GM18909 (cell line): Measurements from ENCODE around the gene ELFN2.
"Not testable (repeated sequence)": the region's sequence is repeated elsewhere in the genome, so short reads cannot be mapped to it uniquely, and the experiment has no call there.

ENCODE experiments used
- ATAC-seq: cut with Tn5 transposase; IDR thresholded peaks from one replicate; pipeline ENCODE4 v1.9.1; 2021; ENCODE audit warnings: mild to moderate bottlenecking; ENCODE audit not compliant: unreplicated experiment, poor library complexity

The ELFN2 gene

GRCh38 chr22:37343348-37343747 is 83.9 kb downstream of the ELFN2 start:
- no peak for ATAC-seq

GRCh38 chr22:37342065-37342464 is 85.2 kb downstream of the ELFN2 start:
- ATAC-seq: no peak

- no peak for ATAC-seq
These were observed 86.7 kb downstream of the ELFN2 start for GRCh38 chr22:37340331-37341262.

- ATAC-seq: no peak
These were observed 88.6 kb downstream of the ELFN2 start for GRCh38 chr22:37338539-37339246.

- ATAC-seq: no peak
These were observed 89.9 kb downstream of the ELFN2 start for GRCh38 chr22:37337204-37337943.

DNA sequence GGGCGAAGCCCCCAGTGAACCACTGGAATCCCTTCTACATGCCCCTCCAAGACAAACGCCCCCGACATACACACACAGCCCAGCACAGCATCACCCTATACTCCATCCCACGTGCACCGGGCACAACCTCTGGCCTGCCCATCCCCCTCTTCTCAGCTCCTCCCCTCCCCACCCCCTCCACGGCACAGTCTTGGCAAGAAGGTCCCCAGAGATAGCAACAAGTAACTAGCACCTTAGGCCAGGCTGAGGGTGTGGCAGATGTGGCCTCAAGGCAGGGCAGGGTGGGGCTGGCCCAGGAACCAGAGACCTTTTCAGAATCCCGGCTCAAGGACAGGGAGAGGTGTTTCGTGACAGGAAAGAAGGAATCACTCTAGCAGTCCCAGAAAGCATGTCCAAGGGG is 90.7 kb downstream of the ELFN2 start:
- no peak for ATAC-seq

DNA sequence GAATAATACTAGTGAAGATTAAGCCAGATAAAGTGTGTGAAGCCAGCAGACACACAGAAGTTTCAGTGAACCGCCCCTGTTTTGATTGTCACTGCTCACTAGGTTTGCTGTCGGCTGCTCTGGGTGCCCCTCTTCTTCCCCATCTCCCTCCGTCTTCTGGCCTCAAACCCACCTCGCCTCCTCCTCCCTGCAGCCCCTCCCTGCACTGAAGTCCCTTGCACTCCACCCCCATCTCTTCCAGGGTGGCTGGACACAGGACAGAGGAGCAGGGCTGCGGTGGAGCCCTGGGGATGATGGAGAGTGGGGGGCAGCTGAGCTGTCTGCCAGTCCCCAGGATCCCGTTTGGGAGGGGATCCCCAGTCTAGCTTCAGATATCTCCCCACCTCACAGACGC is 91.5 kb downstream of the ELFN2 start:
- no peak for ATAC-seq

DNA sequence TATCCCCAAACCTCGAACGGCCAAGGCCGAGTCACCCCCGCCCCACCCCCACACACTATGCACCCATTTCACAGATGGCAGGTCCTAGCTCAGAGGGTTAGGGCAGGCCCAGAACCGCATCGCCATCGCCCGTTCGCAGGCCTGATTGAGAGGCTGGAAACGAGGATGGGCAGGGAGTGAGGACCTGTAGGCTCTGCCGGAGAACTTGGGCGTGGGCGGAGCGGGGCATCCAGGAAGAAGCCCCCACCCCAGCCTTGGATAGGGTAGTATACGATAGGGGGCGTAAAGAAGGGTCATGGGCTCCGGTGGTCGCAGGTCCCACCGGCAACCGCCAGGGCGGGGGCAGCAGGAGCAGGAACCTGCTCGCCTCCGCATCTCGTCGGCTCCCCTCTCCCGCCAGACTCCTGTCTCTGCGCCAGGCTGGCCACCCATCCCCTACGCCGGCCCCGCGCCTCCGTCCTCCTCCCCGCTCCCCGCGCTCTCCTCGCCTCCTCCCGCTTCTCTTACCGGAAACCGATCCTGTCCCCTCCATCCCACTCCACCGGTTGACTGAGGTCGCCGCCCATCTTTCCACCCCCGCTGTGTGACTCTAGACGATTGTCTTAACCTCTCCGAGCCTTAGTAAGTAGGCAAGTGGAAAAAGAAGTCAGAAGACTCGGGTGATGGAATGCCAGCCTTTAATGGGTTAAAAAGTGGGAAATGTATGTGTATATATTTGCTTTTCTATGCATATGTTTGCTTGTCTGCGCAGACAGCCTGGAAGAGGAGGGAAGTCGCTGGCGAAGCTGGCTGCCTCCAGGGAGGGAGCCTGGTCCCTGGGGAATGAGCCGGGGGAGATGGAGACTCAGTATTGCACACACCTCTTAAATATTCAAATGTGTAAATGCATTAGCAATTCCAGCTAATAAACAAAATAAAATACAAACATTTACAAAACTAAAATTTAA is 92.1 kb downstream of the ELFN2 start:
- ATAC-seq: no peak

DNA sequence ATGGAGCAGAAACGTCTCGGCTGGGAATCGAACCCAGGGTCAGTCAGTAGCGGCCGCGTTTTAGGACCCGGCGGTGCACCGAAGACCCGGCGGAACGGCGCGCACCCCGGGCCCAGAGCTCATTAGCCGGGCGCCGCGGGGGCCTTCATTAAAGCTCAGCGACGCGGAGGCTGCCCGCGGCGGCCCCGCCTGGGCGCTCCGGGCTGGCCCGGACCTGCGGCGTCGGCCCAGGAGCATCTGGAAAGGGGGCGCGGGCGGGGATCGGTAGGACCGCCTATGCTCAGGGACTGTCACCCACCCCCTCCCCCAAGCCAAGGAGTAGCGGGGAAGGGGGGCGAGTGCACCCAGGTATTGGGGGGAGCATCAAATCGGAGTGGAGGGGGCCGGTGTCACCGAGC is 92.8 kb downstream of the ELFN2 start:
- ATAC-seq: no peak

DNA sequence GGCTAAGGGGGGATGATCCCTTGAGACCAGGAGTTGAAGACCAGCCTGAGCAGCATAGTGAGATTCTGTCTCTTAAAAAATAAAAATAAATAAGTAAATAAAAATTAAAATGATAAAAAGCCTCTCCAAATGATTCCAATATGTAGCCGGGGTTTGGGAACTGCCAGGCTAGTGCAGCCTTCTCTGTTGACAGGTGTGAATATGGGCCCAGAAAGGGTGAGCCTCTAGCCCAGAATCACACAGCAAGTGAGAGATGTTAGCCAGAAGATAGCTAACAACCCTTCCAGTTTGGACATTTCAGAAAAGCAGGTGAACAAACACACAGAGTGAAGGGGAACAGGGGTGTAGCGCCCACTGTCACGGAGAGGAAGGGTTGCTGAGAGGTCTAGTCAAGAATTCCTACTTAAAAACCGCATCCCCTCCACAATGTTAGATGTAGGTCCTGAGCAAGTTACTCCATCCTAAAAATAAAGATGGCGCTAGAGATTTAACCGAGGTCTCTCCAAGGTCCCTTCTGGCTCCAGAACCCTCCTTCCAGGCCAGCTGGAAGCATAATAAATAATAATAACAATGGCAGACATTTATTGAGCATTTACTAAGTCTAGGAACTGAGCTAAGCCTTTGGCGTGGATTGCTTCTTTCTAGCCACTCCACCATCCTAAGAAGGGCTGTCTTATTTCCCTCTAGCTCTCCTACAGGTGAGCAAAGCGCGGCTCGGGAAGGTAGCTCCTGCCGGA is 93.4 kb downstream of the ELFN2 start:
- ATAC-seq: no peak

DNA sequence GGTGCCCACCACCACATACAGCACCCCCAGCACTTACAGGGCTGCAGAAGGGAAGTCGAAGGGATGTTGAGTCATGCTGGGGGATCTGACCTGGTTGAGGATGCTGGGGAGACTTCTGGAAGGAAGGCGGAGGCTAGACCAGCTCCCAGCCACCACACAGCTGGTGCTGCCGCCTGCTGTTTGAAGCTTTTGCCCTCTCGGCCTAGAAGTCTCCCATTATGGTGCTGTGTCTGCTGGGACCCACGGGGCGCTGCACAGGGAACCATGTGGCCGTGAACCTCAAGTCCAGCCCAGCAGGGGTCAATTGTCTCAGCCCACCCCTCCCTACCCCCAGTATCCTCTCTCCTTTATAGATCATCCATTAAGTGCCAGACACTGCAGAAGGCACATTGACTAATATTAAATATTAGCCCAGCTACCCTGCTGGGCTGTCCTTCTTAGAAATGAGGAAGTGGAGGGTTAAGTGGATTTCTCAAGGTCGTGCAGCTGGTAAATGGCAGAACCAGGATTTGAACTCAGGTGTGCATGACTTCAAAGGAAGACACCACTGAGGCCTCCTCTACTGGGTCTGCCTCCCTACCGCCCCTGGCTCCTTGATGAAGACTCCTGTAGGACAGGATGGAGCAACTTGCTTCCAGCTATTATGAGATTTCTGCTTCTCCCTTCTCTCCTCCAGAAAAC is 95.3 kb downstream of the ELFN2 start:
- no peak for ATAC-seq

- ATAC-seq: no peak
These were observed 96.2 kb downstream of the ELFN2 start for GRCh38 chr22:37331034-37331428.

GRCh38 chr22:37330200-37331033 is 96.9 kb downstream of the ELFN2 start:
- no peak for ATAC-seq

DNA sequence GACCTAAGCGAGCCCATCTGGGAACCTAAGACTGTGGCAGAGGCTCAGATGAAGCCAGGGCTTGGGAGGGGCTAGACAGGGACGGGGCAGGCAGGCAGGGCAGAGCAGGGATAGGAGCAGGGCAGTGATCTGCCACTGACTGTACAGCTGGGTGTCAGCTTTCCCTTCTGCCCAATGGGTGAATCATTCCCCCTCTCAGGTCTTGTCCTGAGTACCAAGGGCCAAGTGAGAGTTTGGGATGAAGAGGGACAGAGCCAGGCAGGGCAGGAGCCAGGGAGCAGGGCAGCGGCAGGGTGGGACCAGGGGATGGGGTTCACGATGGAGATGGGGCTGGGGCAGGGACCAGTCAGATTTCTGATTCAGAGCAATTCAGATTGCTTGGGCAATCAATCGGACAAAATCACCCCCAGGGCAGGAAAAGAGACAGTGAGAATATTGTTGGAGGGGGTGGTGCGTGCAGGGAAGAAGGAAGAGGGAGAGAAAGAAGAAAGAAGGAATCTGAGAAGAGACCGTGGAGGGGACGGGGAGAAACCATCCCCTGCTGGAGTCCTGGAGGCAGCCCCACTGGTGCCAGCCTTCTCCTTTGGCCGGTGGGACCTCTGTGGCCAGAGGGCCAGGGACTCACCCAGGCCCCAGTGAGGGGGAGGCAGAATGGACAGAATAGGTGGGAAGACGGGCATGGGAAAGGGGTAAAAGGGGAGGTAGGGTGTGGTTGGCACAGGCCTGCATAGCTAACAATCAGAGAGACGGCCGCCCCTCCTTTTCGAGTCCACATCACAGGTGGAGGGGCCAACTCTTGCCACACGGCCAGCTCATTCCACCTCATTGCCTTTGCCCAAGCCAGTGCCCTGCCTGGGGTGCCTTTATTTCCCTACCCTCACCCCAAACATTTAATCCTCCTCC is 97.8 kb downstream of the ELFN2 start:
- no peak for ATAC-seq

- ATAC-seq: not testable (repeated sequence)
These were observed 98.6 kb downstream of the ELFN2 start for GRCh38 chr22:37328538-37329237.

DNA sequence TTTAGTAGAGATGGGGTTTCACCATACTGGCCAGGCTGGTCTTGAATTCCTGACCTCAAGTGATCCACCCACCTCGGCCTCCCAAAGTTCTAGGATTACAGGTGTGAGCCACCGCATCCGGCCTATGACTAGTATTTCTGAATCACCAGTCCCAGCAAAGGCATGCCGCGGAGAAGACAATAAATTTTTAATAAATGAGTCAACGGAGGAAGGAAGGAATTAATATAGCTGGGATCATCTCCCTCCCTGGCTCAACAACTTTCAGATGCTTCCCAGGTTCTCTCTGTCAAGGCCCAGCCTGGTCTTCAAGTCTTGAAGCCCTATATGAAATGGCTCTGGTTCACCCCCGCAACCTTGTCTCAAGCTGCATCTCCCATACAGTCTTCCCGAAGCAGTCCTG is 99.3 kb downstream of the ELFN2 start:
- ATAC-seq: no peak
